Chondrocyte (in vitro differentiated cells): ENCODE data around the gene MARCKS. TPM values are rescaled to one million over a fixed set of nuclear protein-coding genes. Genes with fewer than 3 reads are reported as not detected.

Experiments used
- DNase-seq: peaks from one replicate; pipeline ENCODE4 v3.0.0; 2021; ENCODE audit warnings: mixed read lengths, low spot score
- H3K27ac Mint-ChIP-seq: one replicate; pipeline ENCODE4 v1.8.0; 2021; ENCODE audit warnings: mild to moderate bottlenecking, moderate library complexity, mixed read lengths; ENCODE audit not compliant: unreplicated experiment
- H3K27me3 Mint-ChIP-seq: 2 replicates; pipeline ENCODE4 v1.8.0; 2021; ENCODE audit warnings: low read depth, mixed read lengths
- H3K36me3 Mint-ChIP-seq: 2 replicates; pipeline ENCODE4 v1.8.0; 2021; ENCODE audit warnings: low read depth, mixed read lengths
- H3K4me1 Mint-ChIP-seq: 2 replicates; pipeline ENCODE4 v1.8.0; 2021; ENCODE audit warnings: low read depth, mild to moderate bottlenecking, mixed read lengths
- H3K4me3 Mint-ChIP-seq: one replicate; pipeline ENCODE4 v1.8.0; 2021; ENCODE audit warnings: mild to moderate bottlenecking, moderate library complexity, mixed read lengths; ENCODE audit not compliant: unreplicated experiment
- H3K9me3 Mint-ChIP-seq: 2 replicates; pipeline ENCODE4 v1.8.0; 2021; ENCODE audit warnings: low read depth, mixed read lengths
- CTCF ChIP-seq: fragments of 200-600 bp; sonication (generic); IDR thresholded peaks from 2 replicates; pipeline ENCODE4 v1.5.0; 2021; ENCODE audit warnings: antibody characterized with exemption, mild to moderate bottlenecking, moderate library complexity
- total RNA-seq: library from RNA; stranded (reverse); gene quantifications from 3 replicates; pipeline ENCODE4 v1.2.1, GENCODE V29; 2021

MARCKS gene
- total RNA-seq, 1 donor from 2014 or later, result 257 TPM

GRCh38 chr6:113819169-113819830 lies 37.8 kb upstream of the MARCKS start:
- Mint-ChIP-seq H3K27ac (peak overlapping the region; percentile 90), H3K9me3 (peaks cover 4% of the 10 kb centered on the region), H3K27me3 (no peaks in the 10 kb centered on the region), H3K36me3 (peaks cover 1% of the 10 kb centered on the region), H3K4me1 (peaks cover 18% of the 10 kb centered on the region), H3K4me3 (no peak overlapping the region)
- TF ChIP-seq CTCF, result no peak
- DNase-seq, result no peak

GRCh38 chr6:113820761-113821160 lies 36.4 kb upstream of the MARCKS start:
- H3K4me3 Mint-ChIP-seq, result no peak overlapping the region
- H3K4me1 Mint-ChIP-seq, result peaks cover 24% of the 10 kb centered on the region
- H3K27ac Mint-ChIP-seq, result no peak overlapping the region
- H3K9me3 Mint-ChIP-seq, result peaks cover 4% of the 10 kb centered on the region
- TF ChIP-seq CTCF, result no peak
- no peak for DNase-seq
- H3K27me3 Mint-ChIP-seq, result no peaks in the 10 kb centered on the region
- H3K36me3 Mint-ChIP-seq, result peaks cover 1% of the 10 kb centered on the region

- H3K36me3 Mint-ChIP-seq, result peaks cover 1% of the 10 kb centered on the region
- no peak for DNase-seq
- H3K27ac Mint-ChIP-seq, result no peak overlapping the region
- no peaks in the 10 kb centered on the region for H3K27me3 Mint-ChIP-seq
- peaks cover under 1% of the 10 kb centered on the region for H3K9me3 Mint-ChIP-seq
- H3K4me3 Mint-ChIP-seq, result no peak overlapping the region
- TF ChIP-seq CTCF, result no peak
- peaks cover 28% of the 10 kb centered on the region for H3K4me1 Mint-ChIP-seq
These were observed 35.7 kb upstream of the MARCKS start for GRCh38 chr6:113821445-113821844.

GRCh38 chr6:113823916-113824315 lies 33.2 kb upstream of the MARCKS start:
- DNase-seq, result no peak
- Mint-ChIP-seq H3K27me3 (no peaks in the 10 kb centered on the region), H3K4me3 (no peak overlapping the region), H3K9me3 (no peaks in the 10 kb centered on the region), H3K27ac (no peak overlapping the region), H3K36me3 (peaks cover 1% of the 10 kb centered on the region), H3K4me1 (peaks cover 22% of the 10 kb centered on the region)
- no peak for TF ChIP-seq CTCF

- TF ChIP-seq CTCF, result no peak
- Mint-ChIP-seq H3K27me3 (no peaks in the 10 kb centered on the region), H3K36me3 (peaks cover 1% of the 10 kb centered on the region), H3K9me3 (no peaks in the 10 kb centered on the region), H3K4me1 (peaks cover 24% of the 10 kb centered on the region), H3K4me3 (no peak overlapping the region), H3K27ac (no peak overlapping the region)
- DNase-seq, result no peak
These were observed 32.7 kb upstream of the MARCKS start for GRCh38 chr6:113824411-113824810.
